Femur (tissue), 1 donor: ENCODE measurements around the gene MEAK7.

Experiments used
- DNase-seq: peaks from one replicate; pipeline ENCODE4 v3.0.0-alpha.2; 2017

MEAK7 gene

DNA sequence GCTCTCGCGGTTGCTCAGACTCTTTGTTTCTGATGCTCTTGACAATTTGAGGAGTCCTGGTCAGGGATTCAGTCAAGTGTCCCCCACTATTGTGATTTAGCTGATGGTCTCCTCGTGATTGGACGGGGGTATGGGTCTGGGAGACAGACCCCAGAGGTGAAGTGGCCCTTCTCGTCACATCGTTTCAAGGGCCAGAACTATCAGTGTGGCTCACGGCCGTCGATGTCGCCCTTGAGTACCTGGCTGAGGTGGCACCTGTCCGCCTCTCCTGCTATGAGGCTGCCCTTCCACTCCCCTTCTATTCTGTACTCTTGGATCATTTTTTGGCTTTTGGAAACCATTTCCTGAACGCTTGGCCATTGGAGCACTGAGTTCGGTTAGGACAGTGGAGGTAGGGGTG, 7.4 kb upstream of the MEAK7 start:
- no peak for DNase-seq

- peak; percentile 93 for DNase-seq
Measured at GRCh38 chr16:84511180-84511800, 6.8 kb upstream of the MEAK7 start.

DNA sequence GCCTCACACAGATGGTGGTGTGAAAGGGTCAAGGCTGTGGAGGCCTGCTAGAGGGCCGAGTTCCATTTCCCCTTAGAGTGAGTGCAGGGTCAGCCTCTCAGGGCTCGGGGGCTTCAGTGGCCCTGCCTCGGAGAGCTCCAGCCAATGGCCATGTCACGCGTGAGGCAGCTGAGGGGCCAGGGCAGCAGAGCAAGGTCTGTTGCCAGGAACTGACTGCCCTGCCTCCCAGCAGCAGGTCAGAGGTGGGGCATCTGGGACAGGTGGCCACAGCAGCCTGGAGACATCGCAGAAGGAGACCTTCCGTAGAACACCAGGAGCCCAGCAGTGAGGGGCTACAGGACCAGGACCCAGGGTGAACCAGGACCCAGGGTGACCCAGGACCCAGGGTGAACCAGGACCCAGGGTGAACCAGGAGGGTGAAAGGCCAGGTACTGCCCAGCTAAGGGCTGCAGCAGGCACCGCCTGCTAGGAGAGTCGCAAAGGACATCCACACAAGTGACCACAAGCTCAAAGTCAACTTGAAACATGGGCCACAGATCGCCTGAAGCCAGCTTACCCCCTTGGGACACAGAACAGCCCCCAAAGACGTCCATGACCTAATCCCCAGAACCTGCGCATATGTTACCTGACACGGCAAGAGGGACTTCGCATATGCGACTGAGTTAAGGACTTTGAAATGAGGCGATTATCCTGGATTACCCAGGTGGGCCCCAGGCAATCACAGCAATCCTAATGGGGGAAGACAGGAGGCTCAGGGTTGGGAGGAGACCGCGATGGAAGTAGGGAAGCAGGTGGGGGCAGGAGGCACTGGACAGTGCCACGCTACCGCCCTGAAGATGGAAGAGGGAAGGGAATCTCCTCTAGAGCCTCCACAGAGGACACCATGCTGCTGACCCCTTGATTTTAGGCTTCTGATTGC, 4.8 kb upstream of the MEAK7 start:
- peak; percentile 19 for DNase-seq

DNA sequence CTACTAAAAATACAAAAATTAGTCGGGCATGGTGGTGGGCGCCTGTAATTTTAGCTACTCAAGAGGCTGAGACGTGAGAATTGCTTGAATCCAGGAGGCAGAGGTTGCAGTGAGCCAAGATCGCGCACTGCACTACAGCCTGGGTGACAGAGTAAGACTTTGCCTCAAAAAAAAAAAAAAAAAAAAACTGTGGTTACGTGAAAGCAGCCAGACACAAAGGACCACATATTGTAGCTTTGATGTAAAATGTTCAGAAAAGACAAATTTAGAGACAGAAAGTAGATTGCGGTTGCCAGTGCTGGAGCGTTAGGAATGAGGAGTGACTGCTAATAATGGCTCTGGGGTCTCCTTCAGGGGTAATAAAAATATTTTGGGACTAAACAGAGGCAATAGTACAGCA, 4.0 kb upstream of the MEAK7 start:
- peak; percentile 13 for DNase-seq

DNA sequence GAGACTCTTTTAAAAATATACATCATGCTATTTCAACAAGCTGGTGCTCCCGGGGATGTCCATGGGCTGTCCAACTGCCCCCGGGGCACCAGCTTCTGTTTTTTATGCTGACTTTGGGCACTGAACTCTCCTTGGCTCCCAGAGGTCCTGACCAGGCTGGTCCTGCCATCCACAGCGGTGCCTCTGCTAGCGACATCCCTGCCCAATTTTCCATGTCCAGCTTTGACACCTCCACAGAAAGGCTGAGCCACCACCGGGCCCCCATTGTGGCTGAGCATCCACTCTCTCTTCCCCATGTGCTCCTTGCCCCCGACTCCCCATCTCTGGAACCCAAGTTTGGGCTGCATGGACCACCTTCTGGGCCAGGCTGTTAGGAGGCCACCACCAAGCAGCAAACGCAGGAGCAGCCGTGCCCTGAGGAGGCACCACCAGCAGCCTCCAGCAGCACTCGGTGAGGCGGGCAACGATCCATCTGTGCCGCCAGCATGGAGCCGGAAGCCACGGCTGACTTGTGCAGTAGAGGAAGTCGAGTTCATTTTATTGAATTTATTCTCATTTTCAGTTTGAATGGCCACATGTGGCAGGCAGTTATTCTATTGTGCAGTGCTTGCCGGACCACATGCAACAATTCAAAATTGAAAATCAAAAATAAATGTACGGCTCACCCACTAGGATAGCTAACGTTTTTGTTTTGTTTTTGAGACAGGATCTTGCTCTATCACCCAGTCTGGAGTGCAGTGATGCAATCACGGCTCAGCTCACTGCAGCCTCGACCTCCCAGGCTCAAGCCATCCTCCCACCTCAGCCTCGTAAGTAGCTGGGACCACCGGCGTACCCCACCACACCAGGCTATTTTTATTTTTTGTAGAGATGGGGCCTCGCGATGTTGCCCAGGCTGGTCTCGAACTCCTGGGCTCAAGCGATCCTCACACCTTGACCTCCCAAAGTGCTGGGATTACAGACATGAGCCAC, 2.8 kb upstream of the MEAK7 start:
- DNase-seq, result no peak

DNA sequence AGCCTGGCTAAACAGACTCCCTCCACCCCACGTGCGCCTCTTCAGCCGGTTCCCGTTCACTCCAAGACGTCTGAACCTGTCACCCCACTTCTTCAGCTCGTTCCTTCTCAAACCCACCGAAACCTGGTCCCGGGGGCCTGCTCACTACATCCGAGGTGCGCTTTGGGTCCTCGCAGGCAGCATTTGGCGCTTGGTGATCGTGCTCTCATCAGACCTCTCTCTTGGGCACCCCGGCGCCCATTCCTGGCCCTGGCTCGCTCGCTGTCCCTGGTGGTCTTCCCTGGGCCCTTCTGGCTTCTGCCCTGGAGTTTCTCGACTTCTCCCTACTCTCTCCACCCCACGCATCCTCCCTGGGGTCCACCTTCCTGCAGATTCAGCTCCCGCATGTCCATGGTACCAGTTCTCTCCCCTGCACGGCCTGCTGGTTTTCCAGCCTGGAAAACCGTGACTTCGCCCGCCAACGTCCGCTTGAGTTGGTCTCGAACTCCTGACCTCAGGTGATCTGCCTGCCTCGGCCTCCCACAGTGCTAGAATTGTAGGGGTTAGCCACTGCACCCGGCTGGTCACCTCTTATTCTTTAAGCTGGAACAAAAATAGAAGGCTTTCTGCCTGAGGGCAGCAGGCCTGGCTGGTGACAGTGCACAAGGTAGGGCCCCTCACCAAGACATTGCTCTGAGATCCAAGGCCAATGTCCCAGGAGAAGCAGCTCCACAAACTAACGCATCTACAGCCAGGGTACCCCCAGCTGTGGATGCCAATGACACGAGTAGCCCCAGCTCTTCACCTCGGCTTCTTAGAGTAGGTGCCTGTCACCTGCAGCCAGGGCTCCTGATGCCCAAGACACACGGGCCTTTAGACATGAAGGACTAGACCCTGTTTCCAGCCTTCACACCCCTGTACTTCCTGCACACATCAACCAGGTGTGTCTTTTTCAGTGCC, 1.1 kb upstream of the MEAK7 start:
- DNase-seq, result no peak

- DNase-seq, result no peak
Measured at GRCh38 chr16:84503751-84504395, 586 bp downstream of the MEAK7 start.

DNA sequence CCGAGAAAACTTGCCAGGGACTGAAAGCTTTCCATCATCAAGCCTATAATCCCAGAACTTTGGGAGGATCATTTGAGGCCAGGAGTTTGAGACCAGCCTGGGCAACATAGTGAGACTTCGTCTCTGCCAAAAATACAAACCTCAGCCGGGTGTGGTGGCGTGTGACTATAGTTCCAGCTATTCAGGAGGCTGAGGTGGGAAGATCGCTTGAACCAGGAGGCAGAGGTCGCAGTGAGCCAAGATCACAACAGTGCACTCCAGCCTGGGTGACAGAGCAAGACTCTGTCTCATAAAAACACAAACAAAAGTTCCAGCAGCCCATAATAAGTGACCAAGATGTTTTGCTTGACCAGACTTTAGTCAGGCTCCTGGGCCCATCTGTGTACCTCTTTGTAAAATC, 1.9 kb downstream of the MEAK7 start:
- no peak for DNase-seq

- no peak for DNase-seq
Measured at GRCh38 chr16:84502075-84502474, 2.4 kb downstream of the MEAK7 start.

DNA sequence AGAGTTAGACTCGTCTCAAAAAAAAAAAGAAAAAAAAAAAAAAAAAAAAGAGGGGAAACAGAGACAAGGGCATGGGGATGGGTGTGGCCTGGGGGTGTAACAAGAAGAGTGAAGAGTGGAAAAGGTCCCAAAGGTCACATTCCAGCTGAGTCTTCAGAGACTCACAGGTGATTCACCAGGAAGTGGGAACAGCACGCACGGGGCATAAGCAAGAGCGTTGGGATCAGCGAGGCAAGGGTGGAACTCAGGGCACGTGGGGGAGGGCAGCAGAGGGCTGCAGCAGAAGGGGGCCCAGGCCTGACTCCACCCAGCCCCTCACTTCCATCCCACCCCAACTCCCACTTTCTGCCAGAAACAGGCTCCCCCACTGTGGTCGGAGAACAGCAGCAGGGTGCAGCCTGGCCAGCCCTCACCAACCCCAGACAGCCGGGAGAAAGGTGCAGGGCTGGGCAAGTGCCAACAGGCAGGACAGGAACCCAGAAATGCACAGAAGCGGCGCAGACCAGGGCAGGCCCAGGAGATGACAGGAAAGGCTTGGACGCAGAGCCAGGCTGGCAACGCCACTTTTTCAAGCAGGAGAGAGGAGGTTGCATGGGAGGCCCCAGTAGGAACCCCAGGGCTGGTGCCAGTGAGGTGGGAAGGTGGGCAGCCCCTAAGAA, 3.3 kb downstream of the MEAK7 start:
- DNase-seq, result no peak

DNA sequence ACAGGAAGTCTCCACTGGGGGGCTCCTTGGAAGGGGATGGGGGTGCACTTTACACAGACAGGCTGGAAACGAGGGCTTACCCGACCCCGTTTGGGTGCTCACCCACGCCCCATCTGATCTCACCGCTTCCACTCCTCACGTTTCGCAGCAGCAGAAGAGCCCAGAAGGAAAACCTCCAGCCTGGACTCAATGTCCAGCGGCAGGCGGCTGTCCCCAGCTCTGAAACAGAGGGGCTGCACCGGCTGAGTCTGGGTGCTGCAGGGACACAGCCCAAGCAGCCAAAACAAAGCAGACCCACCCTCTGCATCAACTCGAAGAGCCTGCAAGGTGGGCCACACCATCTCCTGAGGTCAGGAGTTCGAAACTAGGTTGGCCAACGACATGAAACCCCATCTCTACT, 3.9 kb downstream of the MEAK7 start:
- peak; percentile 8 for DNase-seq

GRCh38 chr16:84499638-84500037, 4.8 kb downstream of the MEAK7 start:
- DNase-seq, result peak; percentile 3

GRCh38 chr16:84498859-84499620, 5.4 kb downstream of the MEAK7 start:
- DNase-seq, result no peak

DNA sequence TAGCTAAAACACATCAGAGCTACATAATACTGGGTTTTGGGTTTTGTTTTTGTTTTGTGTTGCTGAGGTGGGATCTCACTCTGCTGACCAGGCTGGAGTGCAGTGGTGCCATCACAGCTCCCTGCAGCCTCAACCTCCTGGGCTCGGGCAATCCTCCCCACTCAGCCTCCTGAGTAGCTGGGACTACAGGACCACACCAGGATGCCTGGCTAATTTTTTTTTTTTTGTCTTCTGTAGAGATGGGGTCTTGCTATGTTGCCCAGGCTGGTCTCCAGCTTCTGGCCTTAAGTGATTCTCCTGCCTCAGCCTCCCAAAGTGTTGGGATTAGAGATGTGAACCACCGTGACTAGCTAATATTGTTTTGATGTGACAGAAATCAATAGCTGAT, 6.2 kb downstream of the MEAK7 start:
- no peak for DNase-seq

- DNase-seq, result no peak
Measured at GRCh38 chr16:84497418-84498222, 6.8 kb downstream of the MEAK7 start.

GRCh38 chr16:84496991-84497390, 7.5 kb downstream of the MEAK7 start:
- DNase-seq, result no peak

- no peak for DNase-seq
Measured at GRCh38 chr16:84495506-84495905, 9.0 kb downstream of the MEAK7 start.

DNA sequence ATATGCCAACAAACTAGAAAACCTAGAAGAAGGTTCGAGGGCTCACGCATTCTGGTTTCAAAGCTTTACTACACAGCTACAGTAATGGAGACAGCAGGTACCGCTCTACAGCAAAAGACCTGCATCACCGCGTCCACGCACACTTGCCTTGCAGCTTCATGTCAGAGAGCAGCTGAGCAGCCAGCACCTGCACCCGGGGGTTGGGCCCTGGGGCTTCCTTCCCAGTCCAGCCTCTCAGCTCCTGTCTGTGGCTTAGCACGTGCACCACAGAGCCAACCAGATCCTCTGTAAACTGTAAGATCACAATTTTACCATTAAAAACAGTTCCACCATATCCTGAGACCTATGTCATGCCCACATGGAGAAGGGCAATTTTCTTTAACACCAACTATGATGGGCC, 15.3 kb downstream of the MEAK7 start:
- DNase-seq, result no peak

GRCh38 chr16:84487358-84487757, 17.1 kb downstream of the MEAK7 start:
- DNase-seq, result no peak
